AG04449 (cell line): ENCODE data around the gene GATA5.

ENCODE experiments used
- CTCF ChIA-PET: fragments of 350-600 bp; formaldehyde crosslinking; extraction: SDS; loops from one replicate; lab custom pipeline; 2021; ENCODE audit warnings: antibody characterized with exemption; lab: Yijun Ruan, JAX
- POLR2A ChIA-PET: fragments of 400-600, 350-600 bp; formaldehyde crosslinking; extraction: SDS; loops from one replicate; lab custom pipeline; 2020; ENCODE audit warnings: antibody characterized with exemption, inconsistent platforms; lab: Yijun Ruan, JAX
- DNase-seq: peaks from one replicate; pipeline ENCODE4 v3.0.0-alpha.2; 2010; ENCODE audit warnings: low read depth, low spot score
- H3K4me3 ChIP-seq: 2 replicates; pipeline ENCODE4 v1.5.1; 2011; ENCODE audit warnings: low read depth, mild to moderate bottlenecking, control low read depth, low read length
- CTCF ChIP-seq: IDR thresholded peaks from one replicate; pipeline ENCODE4 v1.5.1; 2011; ENCODE audit warnings: mild to moderate bottlenecking, moderate library complexity, low read length, control low read depth, inconsistent platforms; ENCODE audit not compliant: insufficient read depth; ENCODE audit errors: missing control alignments

GATA5 gene

GRCh38 chr20:62519826-62520225 lies 44.0 kb upstream of the GATA5 start:
- POLR2A ChIA-PET, result no interaction called here
- no peak for TF ChIP-seq CTCF
- CTCF ChIA-PET, result no interaction called here
- DNase-seq, result no peak
- H3K4me3 ChIP-seq, result no peak overlapping the region

GRCh38 chr20:62518911-62519310 lies 43.1 kb upstream of the GATA5 start:
- TF ChIP-seq CTCF, result no peak
- ChIA-PET POLR2A (no interaction called here), CTCF (no interaction called here)
- H3K4me3 ChIP-seq, result no peak overlapping the region
- DNase-seq, result no peak

GRCh38 chr20:62517901-62518610 lies 42.3 kb upstream of the GATA5 start:
- no peak for TF ChIP-seq CTCF
- H3K4me3 ChIP-seq, result no peak overlapping the region
- CTCF ChIA-PET, result no interaction called here
- POLR2A ChIA-PET, result no interaction called here
- no peak for DNase-seq

- no peak for DNase-seq
- ChIA-PET POLR2A (no interaction called here), CTCF (interaction anchor here (1.0 kb wide), 1 partner anchor 17 kb away, joined by 3 read pairs; no protein-coding TSS in a partner anchor)
- no peak for TF ChIP-seq CTCF
- no peak overlapping the region for H3K4me3 ChIP-seq
Observed at GRCh38 chr20:62517168-62517567, 41.4 kb upstream of the GATA5 start.

GRCh38 chr20:62516338-62516737 lies 40.5 kb upstream of the GATA5 start:
- POLR2A ChIA-PET, result no interaction called here
- CTCF ChIA-PET, result interaction anchor here (1.9 kb wide), 1 partner anchor 17 kb away, joined by 8 read pairs; no protein-coding TSS in a partner anchor
- no peak for DNase-seq
- H3K4me3 ChIP-seq, result no peak overlapping the region
- no peak for TF ChIP-seq CTCF

- H3K4me3 ChIP-seq, result no peak overlapping the region
- TF ChIP-seq CTCF, result no peak
- POLR2A ChIA-PET, result no interaction called here
- CTCF ChIA-PET, result interaction anchor here (1.9 kb wide), 1 partner anchor 16 kb away, joined by 8 read pairs; no protein-coding TSS in a partner anchor
- DNase-seq, result no peak
Observed at GRCh38 chr20:62515826-62516225, 40.0 kb upstream of the GATA5 start.
